Left lung (tissue), 10 donors: ENCODE measurements around the gene DMD. TPM values are rescaled to one million over a fixed set of nuclear protein-coding genes. Genes with fewer than 3 reads are reported as not detected.

Experiments
- ATAC-seq: fragments of 200-7000 bp; cut with Tn5 transposase; one replicate; pipeline ENCODE4 v1.9.1; 2020; ENCODE audit warnings: moderate library complexity
- DNase-seq, 4 donors: peaks; one replicate each; pipeline ENCODE4 v3.0.0-alpha.2; 2013 to 2020
- H3K27ac ChIP-seq, 2 donors: fragments of 200-600 bp; sonication (generic) in 1 of 2; one replicate each; pipeline versions ENCODE4 v1.5.0 to v1.8.0; 2020 to 2021
- H3K27me3 ChIP-seq, 2 donors: fragments of 200-600 bp; sonication (generic) in 1 of 2; one replicate each; pipeline versions ENCODE4 v1.5.0 to v1.8.0; 2020 to 2021
- H3K36me3 ChIP-seq, 2 donors: fragments of 200-600 bp; sonication (generic) in 1 of 2; one replicate each; pipeline versions ENCODE4 v1.5.0 to v1.8.0; 2020 to 2021
- H3K4me1 ChIP-seq, 2 donors: fragments of 200-600 bp; one replicate each; pipeline ENCODE4 v1.8.0; 2021
- H3K4me3 ChIP-seq, 2 donors: fragments of 200-600 bp; sonication (generic) in 1 of 2; one replicate each; pipeline versions ENCODE4 v1.5.0 to v1.8.0; 2020 to 2021; ENCODE audit warnings: mild to moderate bottlenecking in 1 of 2
- H3K9me3 ChIP-seq, 2 donors: fragments of 200-600 bp; sonication (generic) in 1 of 2; one replicate each; pipeline versions ENCODE4 v1.5.0 to v1.8.0; 2020 to 2021
- CTCF ChIP-seq, 2 donors: fragments of 200-600 bp; sonication (generic) in 1 of 2; IDR thresholded peaks; one replicate each; pipeline versions ENCODE4 v1.5.0 to v1.8.0; 2021; ENCODE audit warnings: antibody characterized with exemption in 2 of 2
- intact Hi-C, 2 donors: fragments of 100-400 bp; cut with DNase I; formaldehyde crosslinking; loops; one replicate each; pipeline versions ENCODE4 v1.11.2 to v1.14.2; 2022
- polyA plus RNA-seq, 6 donors: library from polyadenylated mRNA; unstranded; fragments of 120-200 nt; gene quantifications; one replicate each; pipeline ENCODE4 v1.2.1, GENCODE V29; 2013; ENCODE audit not compliant: insufficient read length in 6 of 6
- total RNA-seq, 2 donors: library from RNA; stranded (reverse); fragmentation: NEBNext Ultra II Directional; extraction: Animal tissue kit (Norgen Biotek cat#: 25700); gene quantifications; one replicate each; pipeline ENCODE4 v1.2.1, GENCODE V29; 2021
- donor health status: DM: no; HTN: yes; CAD: no.
- donor health status: DM: no; HTN: no; CAD: no.

The DMD gene
- total and polyA plus RNA-seq, 8 donors: 16.6 to 68.8 (median 54.0) TPM

GRCh38 chrX:31572360-31572759, 1639.0 kb downstream of the DMD start:
- TF ChIP-seq CTCF (IDR thresholded peaks at IDR 0.05): no peak
- peaks cover 0 to 2% of the 10 kb centered on the region in 2 donors for H3K27me3 ChIP-seq
- no peaks in the 10 kb centered on the region for H3K36me3 ChIP-seq
- no peak overlapping the region for H3K4me3 ChIP-seq
- intact Hi-C loops: no loop called here
- DNase-seq (no peak), ATAC-seq (no peak)
- H3K9me3 ChIP-seq: no peaks in the 10 kb centered on the region
- H3K27ac ChIP-seq: no peak overlapping the region
- H3K4me1 ChIP-seq: no peaks in the 10 kb centered on the region

- DNase-seq: no peak
- no peak for TF ChIP-seq CTCF (IDR thresholded peaks at IDR 0.05)
- Histone ChIP-seq H3K9me3 (no peaks in the 10 kb centered on the region), H3K27ac (no peak overlapping the region), H3K4me1 (no peaks in the 10 kb centered on the region), H3K36me3 (no peaks in the 10 kb centered on the region), H3K4me3 (no peak overlapping the region), H3K27me3 (no peaks in the 10 kb centered on the region)
- ATAC-seq: no peak
- intact Hi-C loops: no loop called here
Observed at GRCh38 chrX:31570658-31571057, 1640.7 kb downstream of the DMD start.

- intact Hi-C loops: no loop called here
- Histone ChIP-seq H3K27ac (no peak overlapping the region), H3K4me1 (no peaks in the 10 kb centered on the region), H3K27me3 (no peaks in the 10 kb centered on the region), H3K4me3 (no peak overlapping the region), H3K9me3 (no peaks in the 10 kb centered on the region), H3K36me3 (no peaks in the 10 kb centered on the region)
- ATAC-seq: no peak
- no peak for TF ChIP-seq CTCF (IDR thresholded peaks at IDR 0.05)
- DNase-seq: no peak
Observed at GRCh38 chrX:31563792-31564191, 1647.6 kb downstream of the DMD start.

GRCh38 chrX:31555506-31555905, 1655.8 kb downstream of the DMD start:
- intact Hi-C loops: no loop called here
- ATAC-seq (no peak), DNase-seq (no peak)
- Histone ChIP-seq H3K9me3 (no peaks in the 10 kb centered on the region), H3K27me3 (no peaks in the 10 kb centered on the region), H3K36me3 (no peaks in the 10 kb centered on the region), H3K4me3 (no peak overlapping the region), H3K4me1 (no peaks in the 10 kb centered on the region), H3K27ac (no peak overlapping the region)
- no peak for TF ChIP-seq CTCF (IDR thresholded peaks at IDR 0.05)

- no peak for ATAC-seq
- Histone ChIP-seq H3K36me3 (no peaks in the 10 kb centered on the region), H3K4me3 (no peak overlapping the region), H3K27ac (no peak overlapping the region), H3K4me1 (no peaks in the 10 kb centered on the region), H3K9me3 (no peaks in the 10 kb centered on the region), H3K27me3 (no peaks in the 10 kb centered on the region)
- intact Hi-C loops: no loop called here
- TF ChIP-seq CTCF (IDR thresholded peaks at IDR 0.05): no peak
- no peak for DNase-seq
Observed at GRCh38 chrX:31551913-31552312, 1659.4 kb downstream of the DMD start.
